Transverse colon (tissue), 4 donors: ENCODE results near the gene PAF1. TPM values are rescaled to one million over a fixed set of nuclear protein-coding genes. Genes with fewer than 3 reads are reported as not detected.

Experiments used
- DNase-seq: peaks from one replicate; pipeline ENCODE4 v3.0.0-alpha.2; 2019
- H3K27ac ChIP-seq, 4 donors: fragments of 200-600 bp; sonication (generic); 2 replicates each; pipeline ENCODE4 v1.5.1; 2016 to 2018; ENCODE audit warnings: inconsistent platforms in 4 of 4
- H3K27me3 ChIP-seq: fragments of 200-600 bp; sonication (generic); 2 replicates; pipeline ENCODE4 v1.5.1; 2017; ENCODE audit warnings: inconsistent platforms
- H3K36me3 ChIP-seq, 4 donors: fragments of 200-600 bp; sonication (generic); 2 replicates each; pipeline ENCODE4 v1.5.1; 2017 to 2019; ENCODE audit warnings: inconsistent platforms in 4 of 4
- H3K4me1 ChIP-seq, 4 donors: fragments of 200-600 bp; sonication (generic); 2 replicates each; pipeline ENCODE4 v1.5.1; 2017 to 2020; ENCODE audit warnings: inconsistent platforms in 4 of 4
- H3K4me3 ChIP-seq, 4 donors: fragments of 200-600 bp; sonication (generic); 1 replicate in 1 of 4; 2 replicates in 3 of 4; pipeline versions ENCODE4 v1.5.1 to v1.6.1; 2017 to 2019; ENCODE audit warnings: inconsistent platforms in 4 of 4
- H3K9me3 ChIP-seq, 2 donors: fragments of 200-600 bp; sonication (generic); 2 replicates each; pipeline ENCODE4 v1.5.1; 2017 to 2019; ENCODE audit warnings: inconsistent platforms in 2 of 2
- EP300 ChIP-seq: sonication (generic); formaldehyde crosslinking; IDR thresholded peaks from one replicate; pipeline ENCODE4 v1.6.1; 2017; ENCODE audit warnings: antibody characterized with exemption, low read depth
- POLR2A ChIP-seq: fragments of 450-650 bp; IDR thresholded peaks from one replicate; pipeline ENCODE4 v1.6.1; 2016; ENCODE audit warnings: antibody characterized with exemption, mild to moderate bottlenecking, moderate library complexity
- POLR2AphosphoS5 ChIP-seq, 3 donors: sonication (generic); formaldehyde crosslinking; IDR thresholded peaks; one replicate each; pipeline ENCODE4 v1.6.1; 2016; ENCODE audit warnings: antibody characterized with exemption in 3 of 3
- WGBS, 2 donors: methylation state at CpG; one replicate each; pipeline ENCODE4 v1.1.5; 2018; ENCODE audit warnings: low coverage in 1 of 2; 5-methylcytosine and 5-hydroxymethylcytosine counted together
- in situ Hi-C, 4 donors: fragments of 200-750 bp; cut with MboI; loops; one replicate each; pipeline versions ENCODE4 v1.15.0 to v1.15.1; 2017; ENCODE audit warnings: low sequenced_read_pairs in 3 of 4, low pct_ligation_motif_present in 1 of 4, low pct_unique_long_range_greater_than_20kb in 1 of 4
- intact Hi-C: fragments of 100-400 bp; cut with DNase I; formaldehyde crosslinking; loops from one replicate; pipeline ENCODE4 v1.15.1; 2023; ENCODE audit warnings: low total_unique reads
- total RNA-seq, 4 donors: library from RNA; depleted of rRNA; stranded (reverse); fragments of >200 nt; gene quantifications; one replicate each; pipeline ENCODE4 v1.1.0, GENCODE V29; 2016
- TF ChIP-seq, protein P1 (sequence below), 5 experiments: fragments of 200-600 bp in 3 of 5; fragments of 450-650 bp in 2 of 5; sonication (generic) in 3 of 5; IDR thresholded peaks; 1 replicate in 2 of 5; 2 replicates in 3 of 5; pipeline ENCODE4 v1.5.1; 2016 to 2017; ENCODE audit warnings: antibody characterized with exemption in 5 of 5, inconsistent platforms in 3 of 5, mild to moderate bottlenecking in 2 of 5, moderate library complexity in 1 of 5

The PAF1 gene
- total RNA-seq, 4 donors from 2014 or later: 37.8 to 71.2 (median 43.0) TPM

DNA sequence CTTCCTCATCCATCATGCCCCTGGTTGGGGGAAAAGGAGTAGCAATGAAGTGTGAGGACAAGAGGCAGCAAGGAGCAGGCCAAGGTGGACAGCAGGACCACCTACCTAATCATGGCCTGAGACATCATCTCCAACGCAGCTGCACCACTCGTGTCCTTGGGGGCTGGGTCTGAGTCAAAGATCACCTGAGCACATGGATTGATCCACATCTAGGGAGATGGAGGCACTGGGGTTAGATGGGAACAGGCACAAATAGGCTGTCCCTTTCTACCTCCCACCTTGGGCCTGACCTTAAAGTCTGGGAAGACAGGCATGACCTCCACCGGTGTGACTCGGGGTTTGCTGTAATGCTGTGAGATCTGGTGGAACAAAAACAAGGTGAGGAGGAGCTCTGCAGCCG, 2.2 kb downstream of the PAF1 start:
- Histone ChIP-seq H3K27ac (no peak overlapping the region), H3K36me3 (peaks cover 0 to 13% (median 6%) of the 10 kb centered on the region in 4 donors), H3K4me1 (peaks cover 5 to 23% (median 20%) of the 10 kb centered on the region in 4 donors), H3K27me3 (no peaks in the 10 kb centered on the region), H3K9me3 (no peaks in the 10 kb centered on the region), H3K4me3 (no peak overlapping the region)
- 88 to 93% methylated on average over 3 to 5 of the region's 5 CpGs for WGBS, 2 donors
- no peak for DNase-seq
- intact Hi-C loops: no loop called here
- in situ Hi-C loops: no loop called here
- no peak for TF ChIP-seq EP300
- no peak for TF ChIP-seq POLR2AphosphoS5 (IDR thresholded peaks at IDR 0.05)
- TF ChIP-seq, protein P1, sequence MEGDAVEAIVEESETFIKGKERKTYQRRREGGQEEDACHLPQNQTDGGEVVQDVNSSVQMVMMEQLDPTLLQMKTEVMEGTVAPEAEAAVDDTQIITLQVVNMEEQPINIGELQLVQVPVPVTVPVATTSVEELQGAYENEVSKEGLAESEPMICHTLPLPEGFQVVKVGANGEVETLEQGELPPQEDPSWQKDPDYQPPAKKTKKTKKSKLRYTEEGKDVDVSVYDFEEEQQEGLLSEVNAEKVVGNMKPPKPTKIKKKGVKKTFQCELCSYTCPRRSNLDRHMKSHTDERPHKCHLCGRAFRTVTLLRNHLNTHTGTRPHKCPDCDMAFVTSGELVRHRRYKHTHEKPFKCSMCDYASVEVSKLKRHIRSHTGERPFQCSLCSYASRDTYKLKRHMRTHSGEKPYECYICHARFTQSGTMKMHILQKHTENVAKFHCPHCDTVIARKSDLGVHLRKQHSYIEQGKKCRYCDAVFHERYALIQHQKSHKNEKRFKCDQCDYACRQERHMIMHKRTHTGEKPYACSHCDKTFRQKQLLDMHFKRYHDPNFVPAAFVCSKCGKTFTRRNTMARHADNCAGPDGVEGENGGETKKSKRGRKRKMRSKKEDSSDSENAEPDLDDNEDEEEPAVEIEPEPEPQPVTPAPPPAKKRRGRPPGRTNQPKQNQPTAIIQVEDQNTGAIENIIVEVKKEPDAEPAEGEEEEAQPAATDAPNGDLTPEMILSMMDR (IDR thresholded peaks at IDR 0.05): no peak
- TF ChIP-seq POLR2A: no peak

DNA sequence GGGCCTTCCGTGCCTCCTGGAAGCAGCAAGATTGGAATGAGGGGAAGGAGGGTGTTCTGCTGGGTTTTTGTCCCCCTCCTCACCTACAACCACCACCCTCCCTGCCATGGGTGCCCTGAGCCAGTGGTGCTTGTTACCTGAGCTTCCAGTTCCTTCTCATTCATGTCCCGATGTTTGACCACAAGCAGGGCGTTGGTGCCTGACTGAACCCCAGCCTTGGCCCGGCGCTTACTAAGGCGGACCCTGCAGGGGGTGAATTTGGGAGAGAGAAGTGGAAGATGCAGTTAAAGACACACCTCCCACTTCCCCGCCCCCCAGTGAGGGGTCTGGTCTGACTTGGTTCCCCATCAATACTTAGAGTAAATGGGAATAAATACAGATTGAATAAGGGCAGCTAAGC, 4.3 kb downstream of the PAF1 start:
- no peaks in the 10 kb centered on the region for H3K27me3 ChIP-seq
- DNase-seq: no peak
- WGBS, 2 donors: 87% methylated on average over 7 of the region's 7 CpGs; no CpG with 5 or more reads in 1 of the 2 donors
- H3K36me3 ChIP-seq: peaks cover 0 to 24% (median 5%) of the 10 kb centered on the region in 4 donors
- in situ Hi-C loops (no loop called here), intact Hi-C loops (no loop called here)
- H3K9me3 ChIP-seq: no peaks in the 10 kb centered on the region
- TF ChIP-seq EP300 (no peak), POLR2AphosphoS5 (IDR thresholded peaks at IDR 0.05) (no peak), POLR2A (no peak)
- TF ChIP-seq, protein P1 (IDR thresholded peaks at IDR 0.05): no peak
- no peak overlapping the region for H3K4me3 ChIP-seq
- no peak overlapping the region for H3K27ac ChIP-seq
- H3K4me1 ChIP-seq: peaks cover 5 to 11% (median 10%) of the 10 kb centered on the region in 4 donors

DNA sequence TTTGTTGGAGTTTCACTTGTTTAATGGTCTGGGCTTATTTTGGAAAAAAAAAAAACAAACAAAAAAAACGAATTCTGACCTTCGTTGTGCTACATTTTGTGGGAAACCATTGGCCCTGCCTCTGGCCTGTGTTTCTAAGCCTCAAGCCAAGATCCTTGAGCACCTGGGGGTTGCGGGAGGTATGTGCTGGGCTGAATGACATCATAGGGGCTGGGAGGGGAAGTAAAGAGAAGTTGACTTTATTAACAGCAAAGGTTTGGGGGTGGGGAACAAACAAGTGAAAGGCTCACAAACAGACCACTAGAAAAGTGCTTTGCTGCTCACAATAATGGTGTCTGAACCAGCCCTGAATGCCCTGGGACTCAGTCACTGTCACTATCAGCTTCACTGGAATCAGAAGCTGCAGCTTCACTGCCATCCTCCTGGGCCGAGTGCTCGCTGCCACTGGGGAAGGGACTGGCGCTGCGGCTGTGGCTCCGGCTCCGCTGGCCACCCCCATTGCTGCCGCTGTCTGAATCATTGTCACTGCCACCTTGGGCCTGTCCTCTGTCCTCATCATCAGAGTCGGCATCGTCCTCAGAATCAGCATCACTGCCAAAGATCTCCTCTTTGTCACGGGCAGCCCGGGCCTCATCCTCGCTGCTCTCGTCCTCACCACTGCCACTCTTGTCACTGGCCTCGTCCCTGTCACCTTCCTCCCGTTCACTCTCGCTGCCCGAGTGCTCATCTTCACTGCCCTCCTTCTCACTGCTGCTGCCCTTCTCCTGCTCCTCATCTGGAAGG, 5.1 kb downstream of the PAF1 start:
- intact Hi-C loops (no loop called here), in situ Hi-C loops (no loop called here)
- H3K27me3 ChIP-seq: no peaks in the 10 kb centered on the region
- TF ChIP-seq, protein P1 (IDR thresholded peaks at IDR 0.05): no peak
- TF ChIP-seq POLR2A (no peak), POLR2AphosphoS5 (IDR thresholded peaks at IDR 0.05) (no peak)
- H3K4me1 ChIP-seq: peaks cover 5 to 11% (median 10%) of the 10 kb centered on the region in 4 donors
- WGBS, 2 donors: 69 to 81% methylated on average over 6 to 14 of the region's 20 CpGs
- no peaks in the 10 kb centered on the region for H3K9me3 ChIP-seq
- no peak overlapping the region for H3K27ac ChIP-seq
- no peak for DNase-seq
- H3K4me3 ChIP-seq: no peak overlapping the region
- peaks cover 0 to 29% (median 9%) of the 10 kb centered on the region in 4 donors for H3K36me3 ChIP-seq

DNA sequence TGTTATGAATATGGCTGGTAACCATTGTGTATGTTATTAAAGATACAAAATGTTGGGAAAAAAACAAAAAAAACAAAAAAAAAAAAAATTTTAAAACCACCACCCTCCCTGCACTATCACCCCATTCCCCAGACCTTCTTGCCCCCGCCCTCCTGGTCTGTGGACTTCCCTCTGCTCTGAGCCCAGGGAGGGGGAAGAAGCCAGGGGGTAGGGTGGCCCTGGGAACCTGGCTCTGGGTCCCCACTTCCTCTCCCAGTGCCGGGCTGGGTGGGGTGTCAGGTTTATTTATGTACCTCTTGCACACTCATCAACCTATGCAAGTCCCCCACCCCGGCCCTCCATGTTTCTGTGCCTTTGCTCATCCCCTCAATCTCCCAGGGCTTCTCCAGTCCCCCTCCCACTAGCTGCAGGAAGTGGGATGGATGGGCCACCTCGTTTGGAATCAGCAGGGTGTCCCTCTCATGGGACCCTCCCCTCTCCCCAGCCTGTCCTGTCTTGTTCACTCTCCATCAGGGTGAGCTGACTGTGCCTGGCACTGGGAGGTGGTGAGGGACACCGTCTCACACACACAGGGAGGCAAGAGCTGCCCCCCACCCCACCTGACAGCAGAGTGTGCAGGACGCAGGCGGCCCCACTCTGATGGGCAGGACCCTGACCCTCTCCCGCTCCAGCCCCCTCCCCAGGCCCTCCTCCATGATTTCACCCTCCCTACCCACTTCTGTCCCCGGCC, 5.9 kb downstream of the PAF1 start:
- WGBS, 2 donors: 57 to 73% methylated on average over 3 to 9 of the region's 9 CpGs
- TF ChIP-seq EP300 (no peak), POLR2A (no peak), POLR2AphosphoS5 (IDR thresholded peaks at IDR 0.05) (no peak)
- TF ChIP-seq, protein P1 (IDR thresholded peaks at IDR 0.05): no peak
- intact Hi-C loops (loop anchor here (5.0 kb wide), 1 partner anchor 1402 kb away; no protein-coding TSS in a partner anchor), in situ Hi-C loops (no loop called here)
- Histone ChIP-seq H3K27ac (no peak overlapping the region), H3K9me3 (no peaks in the 10 kb centered on the region), H3K36me3 (peaks cover 0 to 38% (median 12%) of the 10 kb centered on the region in 4 donors), H3K4me3 (no peak overlapping the region), H3K27me3 (no peaks in the 10 kb centered on the region), H3K4me1 (peaks cover 2 to 6% (median 5%) of the 10 kb centered on the region in 4 donors)
- DNase-seq: no peak
